Adrenal gland (tissue), 5 donors: Measurements from ENCODE around the gene HADHA.

Experiments
- POLR2A ChIP-seq, 2 donors: fragments of 450-650 bp; IDR thresholded peaks; one replicate each; pipeline ENCODE4 v1.6.1; 2017; ENCODE audit warnings: antibody characterized with exemption in 2 of 2, mild to moderate bottlenecking in 2 of 2, moderate library complexity in 1 of 2
- TF ChIP-seq, protein P1 (sequence below), 6 experiments: fragments of 450-650 bp in 4 of 6; fragments of 200-600 bp in 2 of 6; sonication (generic) in 1 of 6; IDR thresholded peaks; 1 replicate in 5 of 6; 2 replicates in 1 of 6; pipeline versions ENCODE4 v1.5.1 to v1.8.0; 2016 to 2021; ENCODE audit warnings: antibody characterized with exemption in 6 of 6, mild to moderate bottlenecking in 2 of 6, moderate library complexity in 1 of 6
- donor health status: DM: no; HTN: no; CAD: no.

DNA sequence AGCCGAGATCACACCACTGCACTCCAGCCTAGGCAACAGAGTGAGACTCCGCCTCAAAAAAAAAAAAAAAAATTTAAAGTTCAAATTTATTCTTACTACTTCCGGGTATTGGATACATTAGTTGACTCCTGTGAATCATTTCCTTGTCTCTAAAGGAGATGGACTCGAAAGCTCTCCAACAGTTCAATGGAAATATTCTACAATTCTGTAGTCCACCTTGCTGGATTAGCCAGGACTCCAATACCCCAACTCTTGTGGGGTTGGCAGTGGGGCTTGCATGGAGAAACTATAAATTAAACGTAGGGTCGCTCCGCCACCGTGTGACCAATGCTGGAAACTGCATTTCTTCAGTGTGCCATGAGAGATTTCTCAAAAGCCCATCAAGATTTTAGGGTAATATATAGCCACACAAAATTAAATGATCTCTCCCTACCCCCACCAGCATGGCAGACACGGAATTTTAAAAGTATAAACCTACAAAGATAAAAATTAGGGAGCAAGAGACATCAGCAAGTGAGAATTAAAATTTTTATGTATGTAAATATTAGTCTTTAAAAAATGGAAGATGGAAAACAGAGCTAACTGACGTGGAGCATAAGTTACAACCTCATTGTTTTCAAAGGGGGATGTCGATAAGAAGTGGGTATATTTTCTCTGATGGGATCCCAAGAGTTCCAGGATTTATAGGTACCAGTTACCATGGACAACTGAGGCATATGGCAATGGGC is 99.3 kb downstream of the HADHA start:
- TF ChIP-seq, protein P1, sequence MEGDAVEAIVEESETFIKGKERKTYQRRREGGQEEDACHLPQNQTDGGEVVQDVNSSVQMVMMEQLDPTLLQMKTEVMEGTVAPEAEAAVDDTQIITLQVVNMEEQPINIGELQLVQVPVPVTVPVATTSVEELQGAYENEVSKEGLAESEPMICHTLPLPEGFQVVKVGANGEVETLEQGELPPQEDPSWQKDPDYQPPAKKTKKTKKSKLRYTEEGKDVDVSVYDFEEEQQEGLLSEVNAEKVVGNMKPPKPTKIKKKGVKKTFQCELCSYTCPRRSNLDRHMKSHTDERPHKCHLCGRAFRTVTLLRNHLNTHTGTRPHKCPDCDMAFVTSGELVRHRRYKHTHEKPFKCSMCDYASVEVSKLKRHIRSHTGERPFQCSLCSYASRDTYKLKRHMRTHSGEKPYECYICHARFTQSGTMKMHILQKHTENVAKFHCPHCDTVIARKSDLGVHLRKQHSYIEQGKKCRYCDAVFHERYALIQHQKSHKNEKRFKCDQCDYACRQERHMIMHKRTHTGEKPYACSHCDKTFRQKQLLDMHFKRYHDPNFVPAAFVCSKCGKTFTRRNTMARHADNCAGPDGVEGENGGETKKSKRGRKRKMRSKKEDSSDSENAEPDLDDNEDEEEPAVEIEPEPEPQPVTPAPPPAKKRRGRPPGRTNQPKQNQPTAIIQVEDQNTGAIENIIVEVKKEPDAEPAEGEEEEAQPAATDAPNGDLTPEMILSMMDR (IDR thresholded peaks at IDR 0.05) = peak; percentile 48 to 89 (median 82)
- TF ChIP-seq POLR2A (IDR thresholded peaks at IDR 0.05) = no peak
